Fibroblast of the aortic adventitia (primary cell): Measurements from ENCODE around the gene FBXL13. TPM values are rescaled to one million over a fixed set of nuclear protein-coding genes. Genes with fewer than 3 reads are reported as not detected.
A peak's percentile ranks its signal among the peaks of the same experiment; 100 is the strongest.

Experiments used
- DNase-seq: peaks from one replicate; pipeline ENCODE4 v3.0.0-alpha.2; 2010; ENCODE audit warnings: low read depth
- H3K4me3 ChIP-seq: 2 replicates; pipeline ENCODE4 v1.5.1; 2011; ENCODE audit warnings: low read depth, mild to moderate bottlenecking, control low read depth, low read length, moderate library complexity
- CTCF ChIP-seq: IDR thresholded peaks from 2 replicates; pipeline ENCODE4 v1.5.1; 2011; ENCODE audit warnings: mild to moderate bottlenecking, low read length, control low read depth, inconsistent platforms; ENCODE audit not compliant: insufficient read depth
- total RNA-seq: library from RNA; depleted of rRNA; stranded (reverse); fragments of >200 nt; gene quantifications from 2 replicates; pipeline ENCODE4 v1.2.3, GENCODE V29; 2012; ENCODE audit warnings: low replicate concordance

The FBXL13 gene
- total RNA-seq, 1 donor, result 3.4 TPM

GRCh38 chr7:103073989-103074518, 542 bp downstream of the FBXL13 start:
- peak overlapping the region; percentile 95 for H3K4me3 ChIP-seq
- no peak for DNase-seq
- TF ChIP-seq CTCF, result no peak

GRCh38 chr7:103071000-103071399, 3.6 kb downstream of the FBXL13 start:
- TF ChIP-seq CTCF, result no peak
- DNase-seq, result no peak
- no peak overlapping the region for H3K4me3 ChIP-seq

- no peak for TF ChIP-seq CTCF
- no peak overlapping the region for H3K4me3 ChIP-seq
- DNase-seq, result peak; percentile 34
These were observed 5.9 kb downstream of the FBXL13 start for GRCh38 chr7:103068414-103069403.

- TF ChIP-seq CTCF, result peak; percentile 47
- peak; percentile 23 for DNase-seq
- no peak overlapping the region for H3K4me3 ChIP-seq
These were observed 8.9 kb downstream of the FBXL13 start for GRCh38 chr7:103065667-103066066.

GRCh38 chr7:103063895-103064294, 10.7 kb downstream of the FBXL13 start:
- TF ChIP-seq CTCF, result no peak
- H3K4me3 ChIP-seq, result no peak overlapping the region
- no peak for DNase-seq

- no peak for TF ChIP-seq CTCF
- no peak overlapping the region for H3K4me3 ChIP-seq
- peak; percentile 46 for DNase-seq
These were observed 15.1 kb downstream of the FBXL13 start for GRCh38 chr7:103059471-103059870.
